Stimulated activated CD8-positive, alpha-beta memory T cell treated with anti-CD3 and anti-CD28 coated beads, Interleukin-4, amount 100 ng/mL, for 1 hour (primary cell): ENCODE results near the gene KCNAB1.

Source experiments
- DNase-seq, 2 donors: peaks; one replicate each; pipeline ENCODE4 v3.0.0-alpha.2; 2020; ENCODE audit warnings: low read depth in 2 of 2, low spot score in 1 of 2

Gene KCNAB1

GRCh38 chr3:156443079-156443478 lies 322.7 kb downstream of the KCNAB1 start:
- no peak for DNase-seq

GRCh38 chr3:156445117-156446090 lies 325.0 kb downstream of the KCNAB1 start:
- no peak for DNase-seq

GRCh38 chr3:156448300-156448699 lies 327.9 kb downstream of the KCNAB1 start:
- DNase-seq, result no peak

GRCh38 chr3:156449710-156450574 lies 329.6 kb downstream of the KCNAB1 start:
- no peak for DNase-seq

GRCh38 chr3:156455839-156456238 lies 335.5 kb downstream of the KCNAB1 start:
- DNase-seq, result no peak

- DNase-seq, result no peak
These were observed 336.4 kb downstream of the KCNAB1 start for GRCh38 chr3:156456771-156457224.

GRCh38 chr3:156459434-156459833 lies 339.1 kb downstream of the KCNAB1 start:
- no peak for DNase-seq

GRCh38 chr3:156460206-156460611 lies 339.8 kb downstream of the KCNAB1 start:
- no peak for DNase-seq

- DNase-seq, result no peak
These were observed 341.5 kb downstream of the KCNAB1 start for GRCh38 chr3:156461889-156462288.

GRCh38 chr3:156463123-156463522 lies 342.7 kb downstream of the KCNAB1 start:
- DNase-seq, result no peak

GRCh38 chr3:156465194-156465593 lies 344.8 kb downstream of the KCNAB1 start:
- no peak for DNase-seq

- DNase-seq, result no peak
These were observed 349.1 kb downstream of the KCNAB1 start for GRCh38 chr3:156469456-156469855.

- no peak for DNase-seq
These were observed 351.1 kb downstream of the KCNAB1 start for GRCh38 chr3:156471431-156471830.

GRCh38 chr3:156472150-156472549 lies 351.8 kb downstream of the KCNAB1 start:
- DNase-seq, result no peak

- DNase-seq, result no peak
These were observed 352.3 kb downstream of the KCNAB1 start for GRCh38 chr3:156472684-156473083.

GRCh38 chr3:156473341-156473740 lies 353.0 kb downstream of the KCNAB1 start:
- DNase-seq, result no peak

- DNase-seq, result no peak
These were observed 354.4 kb downstream of the KCNAB1 start for GRCh38 chr3:156474560-156475389.

- DNase-seq, result no peak
These were observed 356.9 kb downstream of the KCNAB1 start for GRCh38 chr3:156477323-156477722.

- no peak for DNase-seq
These were observed 358.5 kb downstream of the KCNAB1 start for GRCh38 chr3:156478891-156479290.

GRCh38 chr3:156479604-156480003 lies 359.2 kb downstream of the KCNAB1 start:
- DNase-seq, result no peak

GRCh38 chr3:156480949-156481348 lies 360.6 kb downstream of the KCNAB1 start:
- DNase-seq, result no peak
